ENCODE measurements around the gene CD7. TPM values are rescaled to one million over a fixed set of nuclear protein-coding genes. Genes with fewer than 3 reads are reported as not detected.

The CD7 gene
- total and polyA plus RNA-seq, 9 of the 15 experiments (the other 6 are each of a cell fraction or from before 2014, with no cell fraction given) = 0.21 to 0.35 TPM; not detected in 7

- TF ChIP-seq PCBP2 (IDR thresholded peaks at IDR 0.05; ENCODE audit: low read depth, low read length, poor library complexity, severe bottlenecking) (no peak), HES1 (IDR thresholded peaks at IDR 0.05; ENCODE audit: low read depth) (no peak), TBP (optimal IDR thresholded peaks at IDR 0.05; ENCODE audit: low read depth, low read length) (no peak), SREBF1 (IDR thresholded peaks at IDR 0.05; ENCODE audit: borderline replicate concordance, low read depth, low read length) (no peak), SPI1 (IDR thresholded peaks at IDR 0.05; ENCODE audit: borderline replicate concordance, low read depth, low read length) (peak; percentile 36; the same call in 1 of the 2 replicates), PCBP1 (IDR thresholded peaks at IDR 0.05; ENCODE audit: low read depth, low read length, poor library complexity, severe bottlenecking) (peak; percentile 20), NCOR1 (IDR thresholded peaks at IDR 0.05) (no peak), MEF2D (tag; conservative IDR thresholded peaks at IDR 0.05; ENCODE audit: low read depth) (no peak), ZBTB26 (CRISPR knock-in tag; IDR thresholded peaks at IDR 0.05) (no peak), NFXL1 (CRISPR knock-in tag; IDR thresholded peaks at IDR 0.05) (no peak), RREB1 (CRISPR knock-in tag; IDR thresholded peaks at IDR 0.05) (no peak), MAZ (CRISPR knock-in tag; conservative IDR thresholded peaks at IDR 0.05 in 1 of 2, IDR thresholded peaks at IDR 0.05 in 1 of 2) (no peak), L3MBTL2 (IDR thresholded peaks at IDR 0.05) (0 out of 2 replicates have a peak, but pooled peaks have one; percentile 21)
- TF ChIP-seq, protein P1, sequence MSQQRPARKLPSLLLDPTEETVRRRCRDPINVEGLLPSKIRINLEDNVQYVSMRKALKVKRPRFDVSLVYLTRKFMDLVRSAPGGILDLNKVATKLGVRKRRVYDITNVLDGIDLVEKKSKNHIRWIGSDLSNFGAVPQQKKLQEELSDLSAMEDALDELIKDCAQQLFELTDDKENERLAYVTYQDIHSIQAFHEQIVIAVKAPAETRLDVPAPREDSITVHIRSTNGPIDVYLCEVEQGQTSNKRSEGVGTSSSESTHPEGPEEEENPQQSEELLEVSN (IDR thresholded peaks at IDR 0.05; ENCODE audit: borderline replicate concordance in 1 of 2, extremely low read depth in 1 of 2, insufficient read depth in 1 of 2, insufficient read length in 1 of 2, low read depth in 1 of 2, low read length in 1 of 2, poor library complexity in 1 of 2, severe bottlenecking in 1 of 2) = peak; percentile 39 to 53
- TF ChIP-seq, protein P2, sequence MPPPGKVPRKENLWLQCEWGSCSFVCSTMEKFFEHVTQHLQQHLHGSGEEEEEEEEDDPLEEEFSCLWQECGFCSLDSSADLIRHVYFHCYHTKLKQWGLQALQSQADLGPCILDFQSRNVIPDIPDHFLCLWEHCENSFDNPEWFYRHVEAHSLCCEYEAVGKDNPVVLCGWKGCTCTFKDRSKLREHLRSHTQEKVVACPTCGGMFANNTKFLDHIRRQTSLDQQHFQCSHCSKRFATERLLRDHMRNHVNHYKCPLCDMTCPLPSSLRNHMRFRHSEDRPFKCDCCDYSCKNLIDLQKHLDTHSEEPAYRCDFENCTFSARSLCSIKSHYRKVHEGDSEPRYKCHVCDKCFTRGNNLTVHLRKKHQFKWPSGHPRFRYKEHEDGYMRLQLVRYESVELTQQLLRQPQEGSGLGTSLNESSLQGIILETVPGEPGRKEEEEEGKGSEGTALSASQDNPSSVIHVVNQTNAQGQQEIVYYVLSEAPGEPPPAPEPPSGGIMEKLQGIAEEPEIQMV (tag; conservative IDR thresholded peaks at IDR 0.05; ENCODE audit: low read depth) = no peak
These were observed 2.4 kb downstream of the CD7 start (continued) for GRCh38 chr17:82314727-82315605.

Data from K562 (cell line).